ENCODE measurements around the gene SREBF1.
A peak's percentile ranks its signal among the peaks of the same experiment; 100 is the strongest.

SREBF1 gene

DNA sequence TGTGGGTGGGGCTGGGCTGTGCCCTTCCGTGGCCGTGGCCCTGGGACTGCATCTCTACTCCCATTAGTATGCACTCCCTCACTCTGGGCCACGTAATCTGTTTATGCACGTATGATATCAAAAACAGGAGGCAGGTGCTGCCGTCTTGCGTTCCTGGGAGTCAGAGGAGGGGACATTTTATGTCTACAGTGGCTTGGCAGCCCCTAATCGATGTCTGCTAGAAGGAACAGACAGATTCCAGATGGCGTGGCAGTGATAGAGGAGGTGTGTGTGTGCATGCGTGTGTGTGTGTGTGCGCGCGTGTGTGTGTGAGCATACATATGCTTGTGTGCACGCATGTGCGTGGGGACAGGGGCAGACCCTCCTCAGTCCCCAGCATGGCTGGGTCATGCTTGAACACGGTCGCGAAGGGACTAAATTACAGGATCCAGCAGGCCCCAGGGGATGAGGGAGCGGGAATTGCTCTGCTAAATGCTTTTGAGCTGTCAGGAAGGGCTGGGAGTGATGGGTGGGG is 44.7 kb downstream of the SREBF1 start:
- peak in 2 of 3 experiments; percentile 52 to 67 for DNase-seq

- peak in 1 of 3 experiments; percentile 12 for DNase-seq
Observed at GRCh38 chr17:17790637-17791464, 45.9 kb downstream of the SREBF1 start.

DNA sequence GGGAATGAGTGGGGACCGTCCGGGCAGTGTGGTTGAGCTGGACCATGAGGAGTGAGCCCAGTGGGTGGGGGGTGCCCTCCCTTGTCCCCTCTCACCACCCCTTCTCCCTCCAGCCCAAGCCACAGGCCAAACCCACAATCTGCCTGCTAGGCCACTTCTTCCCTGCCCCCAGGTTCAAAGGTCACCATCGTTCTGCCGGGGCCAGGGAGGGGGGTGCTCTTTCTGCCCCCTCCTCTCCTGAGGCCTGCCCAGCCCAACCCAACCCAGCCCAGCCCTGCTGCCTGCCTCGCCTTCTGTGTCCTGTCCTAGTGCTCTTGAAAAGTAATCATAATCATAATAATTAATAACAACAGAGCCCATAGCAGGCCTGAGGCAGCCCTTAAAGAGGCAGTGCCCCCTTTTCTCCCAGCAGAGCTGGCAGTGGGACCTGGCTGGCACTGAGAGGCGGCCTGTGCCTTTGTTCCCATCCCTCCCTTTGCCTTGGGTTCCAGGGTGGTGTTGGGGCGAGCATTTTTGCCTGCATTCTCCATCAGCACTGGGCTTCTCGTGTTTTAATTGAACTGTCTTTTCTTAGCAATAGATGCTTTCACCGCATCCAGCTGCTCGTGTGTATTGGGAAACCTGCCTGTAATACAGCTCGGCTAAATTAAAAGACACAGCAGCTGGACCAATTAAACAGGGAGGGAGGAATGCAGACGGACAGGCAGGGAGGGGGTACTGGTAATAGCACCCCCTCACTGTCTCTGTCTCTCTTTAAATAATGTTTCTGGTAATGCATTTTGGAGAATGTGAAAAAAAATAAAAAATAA is 46.8 kb downstream of the SREBF1 start:
- peak in 1 of 3 experiments; percentile 25 for DNase-seq

DNA sequence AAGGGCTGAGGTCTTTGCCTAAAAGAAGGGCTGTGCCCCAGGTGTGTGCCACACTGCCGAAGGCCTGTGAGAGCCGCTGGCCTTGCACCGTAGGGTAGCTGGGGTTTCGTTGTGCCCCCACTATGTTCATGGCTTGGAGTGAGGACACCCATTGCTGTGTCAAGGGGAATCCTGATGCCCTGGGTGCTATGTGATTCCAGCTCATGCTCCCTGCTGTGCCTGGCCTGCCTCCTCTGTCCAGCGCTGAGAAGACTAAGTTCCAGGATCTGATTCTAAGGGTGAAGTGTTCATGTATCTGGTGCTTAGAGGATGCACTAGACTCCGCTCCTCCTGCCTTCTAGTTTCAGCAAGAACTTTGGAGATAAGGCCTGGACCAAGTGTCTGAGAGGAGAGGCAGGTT is 47.4 kb downstream of the SREBF1 start:
- no peak for DNase-seq

DNA sequence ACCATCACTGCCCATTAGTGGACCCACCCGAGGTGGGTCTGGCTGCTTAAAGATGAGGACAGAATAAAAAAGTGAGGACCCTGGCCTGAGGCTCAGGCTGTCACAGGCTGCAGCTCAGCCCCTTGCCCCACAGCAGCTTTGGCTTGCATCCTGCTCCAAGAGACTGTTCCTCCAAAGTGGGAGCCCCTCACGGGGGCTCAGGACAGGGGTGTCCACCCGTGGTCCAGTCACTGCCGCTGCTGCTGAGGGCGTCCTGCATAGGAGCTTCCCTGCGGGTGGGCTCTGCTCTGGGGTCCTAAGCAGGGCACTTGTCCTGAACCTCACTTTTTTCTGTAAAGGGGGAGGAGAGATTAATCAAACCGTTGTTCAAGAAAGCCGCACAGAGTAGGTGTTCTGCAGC is 47.8 kb downstream of the SREBF1 start:
- no peak for DNase-seq

DNA sequence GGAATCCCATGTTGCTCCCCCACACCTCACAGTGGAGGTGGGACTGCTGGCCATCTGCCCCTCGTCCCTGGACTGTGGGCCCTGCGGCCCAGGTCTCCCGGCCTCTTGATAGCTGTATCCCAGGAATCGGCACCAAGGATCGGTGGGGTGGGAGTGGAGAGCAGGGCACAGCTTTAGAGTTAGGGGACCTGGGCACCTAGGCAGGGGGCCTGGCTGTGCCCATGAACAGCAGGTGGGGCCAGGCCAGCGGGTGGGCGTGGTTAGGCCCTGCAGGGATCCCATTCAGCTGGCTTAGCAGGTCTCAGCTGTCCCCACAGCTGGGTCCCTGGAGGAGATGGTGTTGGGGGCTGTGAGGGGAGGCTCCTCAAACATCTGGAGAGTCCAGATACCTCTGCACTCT is 49.2 kb downstream of the SREBF1 start:
- DNase-seq: peak in 1 of 3 experiments; percentile 20

DNA sequence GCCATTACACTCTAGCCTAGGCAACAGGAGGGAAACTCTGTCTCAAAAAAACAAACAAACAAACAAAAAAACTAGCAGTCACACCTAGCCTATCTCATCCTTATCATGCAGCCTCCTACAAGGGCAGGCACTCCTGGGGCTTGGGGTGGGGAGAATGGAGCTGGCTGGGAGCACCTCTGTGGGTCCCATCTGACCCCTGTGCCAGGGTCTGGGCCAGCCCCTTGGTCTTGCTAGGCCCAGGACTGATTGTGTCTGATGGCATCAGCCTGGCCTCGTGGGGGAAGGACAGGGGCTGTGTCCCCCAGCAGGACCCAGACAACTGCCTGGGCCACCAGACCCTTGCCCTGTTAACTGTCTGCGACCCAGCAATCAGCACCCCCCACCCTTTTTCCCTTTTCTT is 49.8 kb downstream of the SREBF1 start:
- DNase-seq: no peak

GRCh38 chr17:17785407-17785806 is 51.4 kb downstream of the SREBF1 start:
- DNase-seq: peak in 2 of 3 experiments; percentile 45 to 68

DNA sequence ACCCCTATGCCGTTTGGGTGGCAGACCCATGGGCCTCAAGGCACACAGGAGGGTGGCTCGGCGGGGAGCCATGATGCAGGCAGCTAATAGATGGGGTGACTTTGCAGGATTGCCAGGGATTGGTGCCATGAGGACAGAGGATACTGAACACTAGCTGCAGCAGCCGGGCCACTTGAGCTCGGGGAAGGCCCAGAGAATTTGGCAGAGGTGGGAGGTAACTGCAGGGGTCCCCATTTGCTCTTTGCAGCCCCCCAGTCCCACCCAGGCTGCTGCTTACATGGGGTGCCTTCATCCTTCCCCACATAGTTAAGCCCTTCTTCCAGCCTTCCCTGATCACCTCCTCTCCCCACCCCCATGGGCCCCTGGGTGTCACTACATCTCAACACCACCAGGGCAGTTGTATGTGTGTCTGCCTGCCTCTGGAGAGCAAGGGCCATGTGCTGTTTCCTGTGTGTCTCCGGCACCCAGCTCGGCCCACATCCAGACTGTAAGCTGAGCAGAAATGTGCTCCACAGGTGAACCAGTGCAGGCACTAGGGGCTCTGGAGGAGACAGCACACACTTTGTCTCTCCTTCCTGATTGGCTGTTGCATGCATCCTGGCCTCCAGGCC is 52.0 kb downstream of the SREBF1 start:
- peak in 1 of 3 experiments; percentile 36 for DNase-seq

GRCh38 chr17:17783825-17784656 is 52.7 kb downstream of the SREBF1 start:
- peak; percentile 68 to 90 (median 77) for DNase-seq

DNA sequence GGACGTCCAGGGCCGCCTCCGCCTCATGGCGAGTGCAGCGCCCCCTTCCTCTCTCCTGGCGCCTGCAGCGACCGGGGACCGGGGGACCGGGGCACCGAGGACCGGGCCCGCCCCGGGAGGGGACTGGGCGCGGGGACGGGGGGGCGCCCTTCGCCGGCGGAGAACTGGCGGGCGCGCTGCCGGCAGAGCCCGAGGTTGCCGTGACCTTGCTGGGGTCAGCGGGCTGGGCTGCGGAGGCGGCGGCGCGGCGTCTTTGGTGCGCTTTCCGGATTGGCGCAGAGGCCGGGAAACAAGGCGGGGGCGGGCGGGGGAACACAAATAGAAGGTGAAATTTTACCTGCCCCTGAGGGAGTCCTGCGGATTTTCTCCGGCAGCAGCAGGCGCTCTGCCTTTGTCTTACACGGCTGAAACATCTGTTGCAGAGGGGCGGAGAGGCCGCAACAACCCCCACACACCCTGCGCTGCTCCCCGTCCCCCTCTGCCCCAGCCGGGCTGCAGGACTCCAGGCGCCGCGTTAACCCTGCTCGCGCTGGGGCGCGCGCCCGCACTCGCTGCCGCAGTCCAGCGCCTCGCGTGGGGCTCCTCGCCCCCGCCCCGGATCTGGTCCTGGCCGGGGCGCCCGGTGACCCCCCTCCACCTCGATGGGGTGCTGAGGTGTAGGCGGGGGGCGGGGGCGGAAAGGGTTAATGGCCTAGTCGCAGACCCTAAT is 53.5 kb downstream of the SREBF1 start:
- peak; percentile 73 to 83 (median 82) for DNase-seq

DNA sequence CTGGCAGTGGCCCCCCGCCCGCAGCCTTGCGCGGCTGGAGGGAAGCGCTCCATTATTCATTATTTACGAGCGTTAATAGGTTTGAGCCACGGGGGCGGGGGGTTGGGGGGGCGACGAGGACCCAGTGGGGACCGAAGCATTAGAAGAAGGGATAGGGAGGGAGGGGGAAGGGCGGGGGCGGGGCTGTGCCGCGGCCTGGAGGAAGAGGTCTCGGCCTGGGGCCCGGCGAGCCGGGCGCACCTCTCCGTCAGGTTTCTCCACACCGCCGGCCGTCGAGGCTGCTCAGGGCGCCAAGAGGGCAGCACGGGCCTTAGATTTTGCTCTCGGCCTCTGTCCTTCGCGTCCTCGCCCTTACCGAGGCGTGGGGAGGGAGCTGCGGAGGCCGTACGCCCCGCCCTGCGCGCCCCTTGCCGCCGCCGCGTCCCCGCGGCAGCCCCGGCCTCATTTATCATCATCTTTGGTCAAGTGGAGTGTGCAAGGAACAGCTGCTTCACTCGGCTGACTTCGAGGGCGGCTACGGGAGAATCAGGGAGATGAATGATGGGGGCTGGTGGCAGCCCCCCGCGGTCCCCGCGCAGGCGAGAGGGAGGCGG is 54.2 kb downstream of the SREBF1 start:
- DNase-seq: peak; percentile 47 to 88 (median 85)

DNA sequence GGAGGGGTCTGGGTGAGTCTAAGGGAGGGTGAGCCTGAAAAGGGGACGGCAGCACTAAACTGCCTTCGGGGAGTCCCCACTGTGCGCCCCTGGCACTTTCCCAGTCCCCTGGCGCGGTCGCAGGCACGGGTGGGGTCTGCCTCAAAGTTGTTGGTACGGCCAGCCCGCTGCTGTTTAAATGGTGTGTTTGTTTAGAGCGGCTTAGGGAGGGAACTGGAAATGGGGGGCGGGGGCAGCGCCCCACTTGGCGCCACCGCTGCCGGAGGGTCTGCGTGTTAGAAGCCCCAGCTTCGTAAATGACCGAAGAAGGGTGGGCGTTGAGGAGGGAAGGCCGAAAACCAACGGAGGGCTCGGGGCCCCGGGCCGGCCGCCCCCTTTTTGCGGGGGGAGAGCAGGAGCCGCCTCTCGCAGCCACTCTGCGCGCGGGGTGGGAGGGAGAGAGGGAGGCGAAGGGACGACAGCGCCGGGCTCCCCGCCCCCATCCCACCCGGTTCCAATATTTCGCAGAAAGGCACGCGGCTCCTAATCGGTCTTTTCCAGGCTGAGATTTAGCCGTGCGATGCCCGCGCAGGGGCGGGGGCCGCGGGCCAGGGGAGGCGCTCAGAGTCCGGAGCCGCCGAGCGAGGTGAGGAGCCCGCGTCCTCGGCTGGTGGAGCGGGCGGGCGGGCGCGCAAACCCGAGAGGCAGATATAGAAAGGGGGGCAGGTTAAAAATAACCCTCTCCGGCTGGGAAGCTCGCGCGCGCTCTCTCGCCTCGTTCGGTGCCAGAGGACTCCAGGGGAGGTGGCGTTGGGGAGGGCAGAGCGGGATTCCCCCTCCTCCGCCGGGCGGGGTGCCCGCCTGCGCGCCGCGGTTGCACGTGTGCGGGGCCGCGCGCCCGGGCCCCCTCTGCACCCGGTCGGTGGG is 54.9 kb downstream of the SREBF1 start:
- peak; percentile 69 to 88 (median 85) for DNase-seq

GRCh38 chr17:17780922-17781590 is 55.7 kb downstream of the SREBF1 start:
- peak; percentile 49 to 65 (median 64) for DNase-seq

DNA sequence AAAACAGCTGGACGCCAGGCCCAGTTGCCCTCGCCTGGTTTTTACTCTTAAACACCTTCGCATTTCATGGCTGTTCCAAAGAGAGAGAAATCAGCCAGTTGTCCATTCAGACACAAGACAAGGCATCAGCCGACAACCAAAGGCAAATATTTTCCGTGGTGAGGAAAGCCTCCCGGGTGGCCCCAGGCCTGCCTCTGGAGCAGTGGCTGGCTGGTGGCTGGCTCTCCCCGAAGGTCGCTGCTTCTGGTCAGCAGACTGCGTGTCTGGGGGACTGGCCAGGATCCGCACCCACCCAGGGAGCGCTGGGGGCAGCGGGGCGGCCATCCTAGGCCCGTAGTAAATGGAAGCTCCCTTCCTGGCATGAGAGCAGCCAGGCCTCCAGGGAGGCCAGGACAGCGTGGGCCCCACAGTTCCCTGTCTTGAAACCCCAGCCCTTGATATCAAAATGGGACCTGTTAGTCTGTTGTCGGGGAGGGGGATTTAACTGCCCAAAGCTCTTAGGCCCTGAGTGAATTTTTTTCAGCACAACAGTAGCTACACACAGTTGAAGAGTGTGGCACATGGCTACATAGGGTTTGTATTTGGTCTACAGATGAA is 57.7 kb downstream of the SREBF1 start:
- no peak for DNase-seq

- no peak for DNase-seq
Observed at GRCh38 chr17:17778308-17779014, 58.3 kb downstream of the SREBF1 start.

DNA sequence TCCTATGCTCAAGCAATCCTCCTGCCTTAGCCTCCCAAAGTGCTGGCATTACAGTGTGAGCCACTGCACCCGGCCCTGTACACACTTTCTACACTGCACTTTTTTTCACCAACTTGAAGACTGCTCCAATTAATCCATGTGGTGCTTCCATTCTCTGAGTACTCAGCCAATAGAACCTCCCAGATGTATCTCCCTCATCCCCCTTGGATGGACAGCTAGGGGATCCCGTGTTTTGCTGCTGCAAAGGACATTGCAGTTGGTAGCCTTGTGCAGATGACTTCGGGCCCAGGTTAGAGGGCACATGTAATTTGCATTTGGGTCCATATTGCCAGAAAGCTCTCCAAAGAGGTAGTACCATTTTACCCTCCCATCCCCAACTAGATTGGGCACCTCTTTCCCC is 59.9 kb downstream of the SREBF1 start:
- no peak for DNase-seq
